ENCODE measurements around the gene SLC45A1. TPM values are rescaled to one million over a fixed set of nuclear protein-coding genes. Genes with fewer than 3 reads are reported as not detected.

SLC45A1 gene
- total and polyA plus RNA-seq, 11 donors, result 0.61 to 6.2 (median 1.6) TPM

- Histone ChIP-seq H3K4me1 (peaks cover 17 to 93% (median 82%) of the 10 kb centered on the region in 12 donors), H3K27ac (peak overlapping the region in 5 of 12 donors; percentile 6 to 92 (median 25)), H3K27me3 (no peaks in the 10 kb centered on the region), H3K36me3 (peaks cover 0 to 48% (median 0%) of the 10 kb centered on the region in 9 donors), H3K9me3 (no peaks in the 10 kb centered on the region), H3K4me3 (no peak overlapping the region)
- TF ChIP-seq CTCF (IDR thresholded peaks at IDR 0.05) (no peak), POLR2A (IDR thresholded peaks at IDR 0.05) (no peak)
- ATAC-seq (no peak), DNase-seq (no peak)
- WGBS, 4 donors, result 72 to 75% (median 72%) methylated on average over 4 of the region's 4 CpGs
- intact Hi-C loops (cut with DNase I), result loop anchor here in 1 of 10 donors (10.0 kb wide), 1 partner anchor 148 kb away; no protein-coding TSS in a partner anchor
Measured at GRCh38 chr1:8376358-8376840, 58.5 kb downstream of the SLC45A1 start.

GRCh38 chr1:8377271-8377981 is 59.5 kb downstream of the SLC45A1 start:
- H3K27me3 ChIP-seq, result no peaks in the 10 kb centered on the region
- intact Hi-C loops (cut with DNase I), result loop anchor here in 1 of 10 donors (10.0 kb wide), 1 partner anchor 147 kb away; no protein-coding TSS in a partner anchor
- ATAC-seq (no peak), DNase-seq (no peak)
- TF ChIP-seq CTCF (IDR thresholded peaks at IDR 0.05) (no peak), POLR2A (IDR thresholded peaks at IDR 0.05) (no peak)
- WGBS, 4 donors, result 86 to 89% (median 88%) methylated on average over 17 of the region's 17 CpGs
- peaks cover 0 to 58% (median 0%) of the 10 kb centered on the region in 9 donors for H3K36me3 ChIP-seq
- no peaks in the 10 kb centered on the region for H3K9me3 ChIP-seq
- peak overlapping the region in 11 of 12 donors; percentile 48 to 92 (median 69) for H3K27ac ChIP-seq
- H3K4me1 ChIP-seq, result peaks cover 17 to 94% (median 83%) of the 10 kb centered on the region in 12 donors
- no peak overlapping the region for H3K4me3 ChIP-seq

GRCh38 chr1:8378178-8378577 is 60.3 kb downstream of the SLC45A1 start:
- intact Hi-C loops (cut with DNase I), result loop anchor here in 2 of 10 donors (2.0 to 10.0 kb wide), 2 partner anchors 31 to 147 kb away; no protein-coding TSS in a partner anchor
- Histone ChIP-seq H3K9me3 (no peaks in the 10 kb centered on the region), H3K36me3 (peaks cover 0 to 52% (median 0%) of the 10 kb centered on the region in 9 donors), H3K4me1 (peaks cover 10 to 94% (median 83%) of the 10 kb centered on the region in 12 donors), H3K27ac (peak overlapping the region; percentile 48 to 92 (median 67)), H3K27me3 (no peaks in the 10 kb centered on the region), H3K4me3 (no peak overlapping the region)
- WGBS, 4 donors, result 24 to 27% (median 26%) methylated on average over 4 of the region's 4 CpGs
- ATAC-seq (peak in 1 of 4 donors; percentile 6), DNase-seq (no peak)
- TF ChIP-seq POLR2A (IDR thresholded peaks at IDR 0.05) (no peak), CTCF (IDR thresholded peaks at IDR 0.05) (no peak)

GRCh38 chr1:8378981-8379470 is 61.1 kb downstream of the SLC45A1 start:
- WGBS, 4 donors, result 54 to 64% (median 55%) methylated on average over 10 of the region's 10 CpGs
- H3K4me1 ChIP-seq, result peaks cover 5 to 93% (median 81%) of the 10 kb centered on the region in 12 donors

More at GRCh38 chr1:8378981-8379470, 61.1 kb downstream of the SLC45A1 start:
- no peaks in the 10 kb centered on the region for H3K27me3 ChIP-seq
- intact Hi-C loops (cut with DNase I), result loop anchor here in 2 of 10 donors (2.0 to 10.0 kb wide), 2 partner anchors 30 to 146 kb away; no protein-coding TSS in a partner anchor
- no peak overlapping the region for H3K4me3 ChIP-seq
- TF ChIP-seq CTCF (IDR thresholded peaks at IDR 0.05), result no peak
- no peak for TF ChIP-seq POLR2A (IDR thresholded peaks at IDR 0.05)
- H3K36me3 ChIP-seq, result peaks cover 0 to 44% (median 0%) of the 10 kb centered on the region in 9 donors
- peak overlapping the region; percentile 48 to 92 (median 67) for H3K27ac ChIP-seq
- DNase-seq (no peak), ATAC-seq (peak in 2 of 4 donors; percentile 11 to 12)
- H3K9me3 ChIP-seq, result no peaks in the 10 kb centered on the region

Data from heart left ventricle (tissue), 16 donors.